ENCODE data around the gene ABR. TPM values are rescaled to one million over a fixed set of nuclear protein-coding genes. Genes with fewer than 3 reads are reported as not detected.

The ABR gene
- total and polyA plus RNA-seq, 2 of the 13 experiments (the other 11 are each of a cell fraction or from before 2014, with no cell fraction given), result 12.4 to 40.4 TPM

GRCh38 chr17:1203967-1204291 is 24.1 kb upstream of the ABR start (continued):
- TF ChIP-seq ZBTB39 (CRISPR knock-in tag; IDR thresholded peaks at IDR 0.05), result no peak
- no peak for TF ChIP-seq POLR2AphosphoS2 (IDR thresholded peaks at IDR 0.05; ENCODE audit: low read depth, low read length)
- no peak for TF ChIP-seq ZNF780A (CRISPR knock-in tag; IDR thresholded peaks at IDR 0.05)
- no peak for TF ChIP-seq TRIM22 (IDR thresholded peaks at IDR 0.05)
- TF ChIP-seq E2F2 (CRISPR knock-in tag; IDR thresholded peaks at IDR 0.05; ENCODE audit: borderline replicate concordance), result no peak

GRCh38 chr17:1203111-1203966 is 23.6 kb upstream of the ABR start:
- CTCF ChIA-PET (ENCODE audit: low intra/inter-chr PET ratio, low total read pairs), result no interaction called here
- Histone ChIP-seq H3K27me3 (ENCODE audit: control insufficient read depth in 1 of 2, insufficient read depth in 2 of 2, low read length in 2 of 2) (peaks cover 0 to 25% of the 10 kb centered on the region in 2 experiments; a peak in 2 of 5 replicates), H3K79me2 (ENCODE audit: insufficient read depth, low read length) (no peaks in the 10 kb centered on the region), H3K9ac (ENCODE audit: insufficient read depth, low read depth, low read length) (no peak overlapping the region), H3K4me3 (replicated peaks in 1 of 3; ENCODE audit: insufficient read depth in 1 of 3, low read depth in 2 of 3, low read length in 3 of 3) (no peak overlapping the region), H3K4me2 (ENCODE audit: low read depth, low read length) (no peak overlapping the region), H3K4me1 (ENCODE audit: insufficient read depth, low read length) (no peaks in the 10 kb centered on the region), H3K27ac (ENCODE audit: extremely low read length, insufficient read depth, low read length) (no peak overlapping the region), H3K9me3 (ENCODE audit: low read length) (no peaks in the 10 kb centered on the region), H2AFZ (ENCODE audit: low read length) (no peak overlapping the region), H4K20me1 (ENCODE audit: insufficient read depth, low read length) (no peaks in the 10 kb centered on the region), H3K36me3 (replicated peaks in 1 of 2; ENCODE audit: control insufficient read depth in 1 of 2, insufficient read depth in 2 of 2, low read length in 2 of 2) (no peaks in the 10 kb centered on the region)
- TF ChIP-seq TCF12 (IDR thresholded peaks at IDR 0.05) (no peak), TCF12 (CRISPR knock-in tag; IDR thresholded peaks at IDR 0.05) (no peak), FOXM1 (CRISPR knock-in tag; IDR thresholded peaks at IDR 0.05) (no peak), E2F1 (CRISPR knock-in tag; IDR thresholded peaks at IDR 0.05) (no peak)
- no peak for DNase-seq (ENCODE audit: low spot score)
- in situ Hi-C loops (cut with HindIII; ENCODE audit: extremely low pct_ligation_motif_present, low pct_unique_long_range_greater_than_20kb), result no loop called here
- WGBS (ENCODE audit: low lambda C conversion rate), result 77% methylated on average over 41 of the region's 91 CpGs
- no peak; the same call in 2 of the 3 replicates for ATAC-seq
- intact Hi-C loops (cut with micrococcal nuclease; ENCODE audit: unreplicated experiment), result no loop called here
- BruUV-seq (replicated peaks), result no TSS peak
- FAIRE-seq, result no peak
- POLR2A ChIA-PET, result no interaction called here
